Tibial nerve (tissue), 4 donors: ENCODE measurements around the gene GPC3.

Experiments used
- EP300 ChIP-seq, 2 donors: sonication (generic); formaldehyde crosslinking; IDR thresholded peaks; one replicate each; pipeline ENCODE4 v1.6.1; 2017; ENCODE audit warnings: antibody characterized with exemption in 2 of 2, mild to moderate bottlenecking in 1 of 2
- POLR2A ChIP-seq, 2 donors: fragments of 450-650 bp; IDR thresholded peaks; one replicate each; pipeline ENCODE4 v1.6.1; 2017; ENCODE audit warnings: antibody characterized with exemption in 2 of 2, mild to moderate bottlenecking in 2 of 2, moderate library complexity in 2 of 2
- TF ChIP-seq, protein P1 (sequence below), 5 experiments: fragments of 200-600 bp in 3 of 5; fragments of 450-650 bp in 2 of 5; sonication (generic) in 3 of 5; IDR thresholded peaks; one replicate each; pipeline ENCODE4 v1.5.1; 2016 to 2019; ENCODE audit warnings: antibody characterized with exemption in 5 of 5, mild to moderate bottlenecking in 3 of 5, moderate library complexity in 2 of 5

GRCh38 chrX:133654811-133655210 is 330.6 kb downstream of the GPC3 start:
- TF ChIP-seq EP300 (IDR thresholded peaks at IDR 0.05) (no peak), POLR2A (IDR thresholded peaks at IDR 0.05) (no peak)
- TF ChIP-seq, protein P1, sequence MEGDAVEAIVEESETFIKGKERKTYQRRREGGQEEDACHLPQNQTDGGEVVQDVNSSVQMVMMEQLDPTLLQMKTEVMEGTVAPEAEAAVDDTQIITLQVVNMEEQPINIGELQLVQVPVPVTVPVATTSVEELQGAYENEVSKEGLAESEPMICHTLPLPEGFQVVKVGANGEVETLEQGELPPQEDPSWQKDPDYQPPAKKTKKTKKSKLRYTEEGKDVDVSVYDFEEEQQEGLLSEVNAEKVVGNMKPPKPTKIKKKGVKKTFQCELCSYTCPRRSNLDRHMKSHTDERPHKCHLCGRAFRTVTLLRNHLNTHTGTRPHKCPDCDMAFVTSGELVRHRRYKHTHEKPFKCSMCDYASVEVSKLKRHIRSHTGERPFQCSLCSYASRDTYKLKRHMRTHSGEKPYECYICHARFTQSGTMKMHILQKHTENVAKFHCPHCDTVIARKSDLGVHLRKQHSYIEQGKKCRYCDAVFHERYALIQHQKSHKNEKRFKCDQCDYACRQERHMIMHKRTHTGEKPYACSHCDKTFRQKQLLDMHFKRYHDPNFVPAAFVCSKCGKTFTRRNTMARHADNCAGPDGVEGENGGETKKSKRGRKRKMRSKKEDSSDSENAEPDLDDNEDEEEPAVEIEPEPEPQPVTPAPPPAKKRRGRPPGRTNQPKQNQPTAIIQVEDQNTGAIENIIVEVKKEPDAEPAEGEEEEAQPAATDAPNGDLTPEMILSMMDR (IDR thresholded peaks at IDR 0.05) = no peak
